ENCODE results near the gene SLC39A2.
"Not testable (repeated sequence)": the region's sequence is repeated elsewhere in the genome, so short reads cannot be mapped to it uniquely, and the experiment has no call there.

The SLC39A2 gene

DNA sequence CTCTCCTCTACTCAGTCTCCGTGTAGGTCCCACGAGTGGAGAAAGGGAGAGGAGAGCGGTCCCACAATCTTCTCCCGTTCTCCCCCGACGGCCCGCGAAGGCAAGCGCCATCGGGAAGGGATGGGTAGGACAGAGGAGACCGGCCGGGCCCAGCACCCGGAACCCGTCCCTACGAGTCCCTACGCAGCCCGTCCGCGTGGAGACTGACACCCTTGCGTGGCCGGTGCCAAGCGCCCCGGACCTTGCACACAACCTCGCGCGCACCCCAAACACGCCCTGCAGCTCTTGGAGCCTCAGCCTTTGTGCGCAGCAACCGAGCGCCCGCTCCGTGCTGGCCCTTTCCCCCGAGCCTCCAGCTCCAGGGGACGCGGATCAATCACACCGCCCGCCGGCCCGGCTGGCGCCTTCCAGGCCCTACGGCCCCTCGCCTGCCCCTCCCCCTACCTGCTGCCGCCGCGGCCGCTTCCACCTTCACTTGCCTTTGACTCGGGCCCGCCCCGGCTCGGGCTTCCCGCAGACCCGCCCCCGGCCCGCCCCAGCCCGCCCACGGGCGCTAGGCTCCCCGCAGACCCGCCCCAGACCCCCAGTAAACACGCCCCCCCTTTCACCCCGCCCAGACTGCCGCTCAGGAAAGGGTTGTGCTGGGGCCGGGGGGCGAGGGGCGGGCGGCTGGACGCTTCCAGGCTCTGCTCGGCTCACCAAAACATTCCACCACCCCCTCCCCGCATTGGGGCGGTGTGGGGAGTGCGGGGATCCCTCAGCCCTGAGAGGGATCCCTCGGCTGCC, 25.7 kb downstream of the SLC39A2 start, which contains the start of gene NDRG2:
NDRG2 (minus strand) TSS at position 477 of the 786 bp plus-strand sequence. CDS start 1,746 bp downstream, outside the sequence.
- DNase-seq (ENCODE audit: low read depth in 4 of 4, low spot score in 1 of 4): peak; percentile 40 to 57 (median 46)

DNA sequence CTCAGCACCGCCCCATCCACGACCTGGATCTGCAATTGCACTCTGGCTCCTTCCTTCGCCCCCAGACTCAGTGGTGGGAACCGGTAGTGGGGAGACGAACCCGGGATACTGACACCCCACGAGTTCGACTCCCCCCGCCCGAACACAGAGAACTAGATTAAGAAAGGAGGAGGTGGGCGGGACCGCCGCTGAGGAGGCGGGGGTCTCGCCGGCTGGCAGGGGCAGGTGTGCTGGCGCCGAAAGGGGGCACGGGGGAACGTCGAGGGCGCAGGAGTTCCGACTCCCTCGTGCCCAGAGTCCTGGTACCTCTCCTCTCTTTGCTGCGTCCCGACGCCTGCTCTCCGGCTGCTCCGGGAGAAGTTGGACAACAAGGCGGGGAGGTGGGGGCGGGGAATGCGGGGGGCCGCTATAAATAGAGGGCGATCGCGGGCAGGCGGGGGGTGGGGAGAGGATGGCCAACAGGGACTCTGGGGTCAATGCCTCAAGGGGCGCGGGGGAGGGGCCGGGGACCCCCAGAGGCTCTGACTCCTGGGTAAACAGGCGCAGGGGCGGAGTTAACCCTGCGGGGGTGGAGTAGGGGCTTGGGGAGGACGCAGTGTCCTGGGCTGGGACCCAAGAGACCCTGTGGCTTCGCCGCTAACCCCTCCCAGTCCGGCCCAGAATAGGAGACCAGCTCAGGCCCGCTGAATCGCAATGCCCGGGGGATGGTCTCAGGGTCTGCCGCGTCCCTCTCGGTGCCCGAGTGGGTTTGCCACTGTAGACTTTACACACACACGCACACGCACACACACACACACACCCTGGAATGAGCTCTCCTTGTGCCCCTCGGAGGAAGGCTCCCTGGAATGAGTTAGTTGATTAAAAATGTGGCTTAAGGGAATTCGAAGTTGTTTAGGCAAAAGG, 26.5 kb downstream of the SLC39A2 start:
- no peak for DNase-seq (ENCODE audit: low read depth in 4 of 4, low spot score in 1 of 4)

GRCh38 chr14:21026274-21026987, 27.3 kb downstream of the SLC39A2 start:
- no peak for DNase-seq (ENCODE audit: low read depth in 4 of 4, low spot score in 1 of 4)

- DNase-seq (ENCODE audit: low read depth in 4 of 4, low spot score in 1 of 4): no peak
Measured at GRCh38 chr14:21026988-21027315, 27.9 kb downstream of the SLC39A2 start.

DNA sequence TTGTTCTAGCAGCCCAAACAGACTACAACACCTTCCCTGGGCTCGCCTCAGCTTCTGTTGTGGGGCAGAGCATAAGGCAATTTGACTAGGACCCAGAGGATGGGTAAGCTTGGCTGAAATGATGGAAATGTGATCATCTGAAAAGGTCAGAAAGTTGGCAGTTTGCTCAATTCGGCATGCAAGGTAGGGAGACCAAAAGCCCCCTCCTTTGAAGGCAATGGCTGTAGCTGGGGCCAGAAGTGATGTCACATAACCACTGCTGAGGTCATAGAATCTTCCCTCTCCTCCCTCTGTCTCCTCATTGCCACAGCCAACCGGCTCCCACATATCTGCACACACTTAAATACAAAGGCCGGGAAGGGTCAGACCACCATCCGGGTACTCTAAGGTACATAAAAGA, 30.8 kb downstream of the SLC39A2 start, which contains the start of gene TPPP2:
TPPP2 (plus strand) TSS at position 301 of the 400 bp plus-strand sequence. CDS start 365 bp downstream, outside the sequence.
- no peak for DNase-seq (ENCODE audit: low read depth in 4 of 4, low spot score in 1 of 4)

GRCh38 chr14:21030531-21030930, 31.4 kb downstream of the SLC39A2 start:
- DNase-seq (ENCODE audit: low read depth in 4 of 4, low spot score in 1 of 4): no peak

DNA sequence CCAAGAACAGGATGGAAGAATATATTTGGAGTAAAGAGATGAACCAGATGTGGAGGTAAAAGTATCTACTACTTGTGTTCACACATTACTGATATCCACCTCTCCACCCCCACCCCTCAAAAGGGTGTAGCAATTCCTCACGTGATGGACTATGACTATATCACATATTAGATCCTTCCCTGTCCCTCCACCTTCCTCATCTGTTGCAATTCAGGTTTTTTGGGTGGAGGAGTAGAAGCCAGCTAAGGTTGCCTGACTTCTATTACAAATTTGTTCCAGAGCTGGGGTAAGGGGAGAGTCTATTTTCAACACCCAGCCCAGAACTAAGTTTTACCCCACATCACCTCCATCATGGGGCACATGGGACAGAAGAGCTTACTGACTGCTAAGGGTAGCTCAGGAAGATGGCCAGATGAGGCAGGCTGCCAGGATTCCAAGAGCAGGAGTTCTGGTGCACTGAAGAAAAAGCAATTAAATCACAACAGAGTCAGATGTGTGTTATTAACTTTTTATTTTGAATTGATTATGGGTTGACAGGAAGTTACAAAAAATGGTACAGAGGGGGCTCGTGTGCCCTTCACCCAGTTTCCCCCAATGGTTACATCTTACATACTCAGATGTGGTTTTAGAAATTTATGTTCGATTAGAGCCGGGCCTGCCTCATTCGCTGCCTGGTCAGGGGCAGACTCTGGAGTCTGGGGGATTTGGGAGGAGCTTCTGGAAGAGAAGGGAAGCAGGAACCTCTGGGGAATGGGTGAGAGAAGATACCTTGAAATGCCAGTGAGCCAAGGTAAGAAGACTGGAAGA, 33.4 kb downstream of the SLC39A2 start:
- DNase-seq (ENCODE audit: low read depth in 4 of 4, low spot score in 1 of 4): no peak

GRCh38 chr14:21033133-21033698, 34.1 kb downstream of the SLC39A2 start:
- DNase-seq (ENCODE audit: low read depth in 4 of 4, low spot score in 1 of 4): no peak

GRCh38 chr14:21034707-21035106, 35.6 kb downstream of the SLC39A2 start, which contains the start of gene RNASE13:
Gene RNASE13 (minus strand): TSS chr14:21034807. CDS start chr14:21034288, 519 bp downstream.
- DNase-seq (ENCODE audit: low read depth in 4 of 4, low spot score in 1 of 4): no peak

DNA sequence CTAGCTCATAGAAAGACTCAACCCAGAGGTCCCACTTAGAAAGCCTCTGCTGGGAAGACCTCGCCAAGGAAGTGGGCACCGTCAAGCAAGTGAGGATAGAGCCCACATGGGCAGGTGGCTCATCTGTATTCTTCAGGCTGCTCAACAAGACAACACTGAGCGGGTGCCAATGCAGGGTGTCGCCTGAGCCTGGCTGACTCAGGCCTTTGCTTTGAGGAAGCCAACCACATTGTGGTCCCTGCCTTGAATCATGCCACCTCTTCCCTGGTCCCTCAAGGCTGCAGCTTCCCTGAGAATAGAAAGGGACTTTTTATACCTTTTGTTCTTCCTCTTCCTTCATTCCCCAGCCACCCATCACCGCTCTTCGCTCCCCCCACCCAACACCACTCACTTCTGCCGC, 37.7 kb downstream of the SLC39A2 start:
- no peak for DNase-seq (ENCODE audit: low read depth in 4 of 4, low spot score in 1 of 4)

DNA sequence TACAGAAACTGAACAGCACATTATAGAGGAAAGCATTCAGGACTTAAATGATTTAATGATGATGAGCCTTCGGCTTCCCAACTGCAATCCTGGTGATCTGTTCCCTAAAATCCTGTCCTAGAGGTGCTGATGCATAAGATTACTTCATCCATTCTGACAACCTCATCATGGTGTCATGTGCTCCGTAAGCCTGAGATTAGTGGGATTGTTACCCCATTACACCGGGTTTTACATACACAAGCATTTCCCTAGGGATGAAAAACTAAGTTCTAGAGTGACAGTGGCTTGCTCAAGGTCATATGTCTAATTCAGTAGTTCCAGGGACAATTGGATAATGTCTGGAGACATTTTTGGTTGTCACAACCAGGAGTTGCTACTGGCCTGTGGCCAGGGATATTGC, 38.1 kb downstream of the SLC39A2 start:
- DNase-seq (ENCODE audit: low read depth in 4 of 4, low spot score in 1 of 4): no peak

GRCh38 chr14:21038441-21039422, 39.6 kb downstream of the SLC39A2 start:
- DNase-seq (ENCODE audit: low read depth in 4 of 4, low spot score in 1 of 4): no peak

DNA sequence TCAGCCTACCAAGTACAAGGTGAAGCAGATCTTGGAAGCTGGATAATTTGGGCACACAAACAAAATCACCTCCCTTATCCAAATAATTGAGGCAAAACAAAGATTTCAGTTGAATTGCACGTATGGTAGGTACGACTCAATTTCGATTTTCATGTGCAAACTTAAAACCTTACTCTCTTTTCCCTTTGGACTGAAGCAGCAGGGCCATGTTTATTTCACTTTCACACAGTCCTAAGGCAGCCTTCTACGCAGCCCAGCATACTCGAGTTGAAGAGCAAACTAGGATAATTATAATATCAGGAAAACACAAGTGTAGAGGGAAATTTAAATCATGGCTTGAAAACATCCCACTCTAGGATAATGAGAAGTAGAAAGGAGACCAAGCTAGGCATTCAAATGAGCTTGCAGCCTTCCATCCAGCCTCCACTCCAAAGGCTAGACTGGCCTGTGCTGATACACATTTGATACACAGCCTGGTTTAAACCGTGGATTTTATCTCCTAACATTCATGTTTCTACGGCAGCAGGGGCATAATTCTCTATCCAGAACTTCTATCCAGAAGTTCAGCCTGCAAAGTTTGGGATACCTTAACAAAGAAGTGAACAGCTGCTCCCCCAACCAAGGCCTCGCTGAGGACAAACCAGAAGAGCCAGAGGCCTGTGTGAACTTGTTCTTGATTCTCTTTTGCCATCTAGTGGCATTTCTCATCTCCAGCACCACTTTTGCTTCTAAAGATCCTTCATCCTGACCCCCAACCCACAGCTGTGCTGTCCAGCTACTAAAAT, 40.7 kb downstream of the SLC39A2 start:
- DNase-seq (ENCODE audit: low read depth in 4 of 4, low spot score in 1 of 4): no peak

DNA sequence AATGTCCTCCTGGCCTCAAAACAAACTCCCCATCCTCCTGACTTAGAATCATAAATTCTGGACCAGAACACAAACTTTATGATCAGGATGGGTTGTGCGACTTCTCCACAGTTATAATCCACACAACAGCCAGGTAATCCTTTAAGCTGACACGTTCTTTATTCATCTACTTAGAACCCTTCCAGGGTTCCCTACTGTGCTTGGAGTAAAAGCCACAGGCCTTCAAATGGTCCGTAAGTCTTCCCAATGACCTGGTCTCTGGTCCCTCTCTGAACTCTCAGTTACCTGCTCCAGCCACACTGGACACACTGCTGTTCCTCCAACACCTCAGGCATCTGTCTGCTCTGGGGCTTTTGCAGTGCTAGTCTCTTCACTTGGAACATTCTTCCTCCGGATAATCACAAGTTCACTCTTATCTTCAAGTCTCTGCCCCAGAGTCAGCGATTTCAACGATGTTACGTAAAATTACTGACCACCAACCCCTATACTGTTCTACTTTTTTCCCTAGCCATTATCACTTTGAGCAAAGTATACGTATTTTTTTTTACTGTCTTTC, 41.4 kb downstream of the SLC39A2 start:
- DNase-seq (ENCODE audit: low read depth in 4 of 4, low spot score in 1 of 4): no peak

- DNase-seq (ENCODE audit: low read depth in 4 of 4, low spot score in 1 of 4): not testable (repeated sequence)
Measured at GRCh38 chr14:21040941-21041340, 41.8 kb downstream of the SLC39A2 start.

GRCh38 chr14:21041676-21042433, 42.8 kb downstream of the SLC39A2 start, which contains the start of gene RNASE7:
Gene RNASE7 (plus strand): TSS chr14:21042362. CDS start chr14:21042993, 631 bp downstream.
- no peak for DNase-seq (ENCODE audit: low read depth in 4 of 4, low spot score in 1 of 4)

- DNase-seq (ENCODE audit: low read depth in 4 of 4, low spot score in 1 of 4): no peak
Measured at GRCh38 chr14:21042918-21043317, 43.8 kb downstream of the SLC39A2 start.
